ENCODE data around the gene TMEM30B.

The TMEM30B gene

GRCh38 chr14:61260939-61261776 lies 20.0 kb downstream of the TMEM30B start:
- ChIA-PET CTCF (interaction anchor here (0.9 to 3.8 kb wide), 7 partner anchors 8 to 636 kb away, joined by 3 to 19 read pairs (median 4); no protein-coding TSS in a partner anchor), POLR2A (no interaction called here)
- DNase-seq (ENCODE audit: low read depth, low spot score): no peak
- TF ChIP-seq, protein P1, sequence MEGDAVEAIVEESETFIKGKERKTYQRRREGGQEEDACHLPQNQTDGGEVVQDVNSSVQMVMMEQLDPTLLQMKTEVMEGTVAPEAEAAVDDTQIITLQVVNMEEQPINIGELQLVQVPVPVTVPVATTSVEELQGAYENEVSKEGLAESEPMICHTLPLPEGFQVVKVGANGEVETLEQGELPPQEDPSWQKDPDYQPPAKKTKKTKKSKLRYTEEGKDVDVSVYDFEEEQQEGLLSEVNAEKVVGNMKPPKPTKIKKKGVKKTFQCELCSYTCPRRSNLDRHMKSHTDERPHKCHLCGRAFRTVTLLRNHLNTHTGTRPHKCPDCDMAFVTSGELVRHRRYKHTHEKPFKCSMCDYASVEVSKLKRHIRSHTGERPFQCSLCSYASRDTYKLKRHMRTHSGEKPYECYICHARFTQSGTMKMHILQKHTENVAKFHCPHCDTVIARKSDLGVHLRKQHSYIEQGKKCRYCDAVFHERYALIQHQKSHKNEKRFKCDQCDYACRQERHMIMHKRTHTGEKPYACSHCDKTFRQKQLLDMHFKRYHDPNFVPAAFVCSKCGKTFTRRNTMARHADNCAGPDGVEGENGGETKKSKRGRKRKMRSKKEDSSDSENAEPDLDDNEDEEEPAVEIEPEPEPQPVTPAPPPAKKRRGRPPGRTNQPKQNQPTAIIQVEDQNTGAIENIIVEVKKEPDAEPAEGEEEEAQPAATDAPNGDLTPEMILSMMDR (IDR thresholded peaks at IDR 0.05; ENCODE audit: insufficient read depth, low read length, missing control alignments): no peak
- H3K4me3 ChIP-seq (ENCODE audit: low read depth, low read length): no peak overlapping the region

DNA sequence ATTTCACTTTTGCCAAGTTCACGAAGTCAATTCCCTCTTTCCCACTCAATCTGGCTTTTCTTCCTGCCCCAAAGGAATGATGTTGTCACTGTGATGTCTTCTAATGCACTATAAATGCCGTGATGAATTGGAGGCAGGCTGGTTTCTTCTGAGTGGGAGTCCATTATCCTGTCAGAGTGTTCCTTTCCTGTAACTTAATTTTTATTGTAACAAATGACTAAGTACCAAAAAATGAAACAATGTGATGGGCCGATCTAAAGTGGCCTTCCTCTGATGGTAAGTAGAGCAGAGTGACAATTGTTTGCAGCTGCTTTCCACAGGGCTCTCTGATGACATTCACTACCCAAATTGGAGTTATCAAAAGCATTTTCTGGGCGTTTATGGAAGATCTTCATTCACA lies 22.2 kb downstream of the TMEM30B start:
- no peak overlapping the region for H3K4me3 ChIP-seq (ENCODE audit: low read depth, low read length)
- TF ChIP-seq, protein P1 (IDR thresholded peaks at IDR 0.05; ENCODE audit: insufficient read depth, low read length, missing control alignments): no peak
- ChIA-PET CTCF (interaction anchor here (0.9 to 11.4 kb wide), 6 partner anchors 9 to 909 kb away, joined by 3 to 122 read pairs (median 3); no protein-coding TSS in a partner anchor), POLR2A (no interaction called here)
- no peak for DNase-seq (ENCODE audit: low read depth, low spot score)

GRCh38 chr14:61257469-61258057 lies 23.6 kb downstream of the TMEM30B start:
- no peak for DNase-seq (ENCODE audit: low read depth, low spot score)

GRCh38 chr14:61256826-61257468 lies 24.2 kb downstream of the TMEM30B start:
- TF ChIP-seq, protein P1 (IDR thresholded peaks at IDR 0.05; ENCODE audit: insufficient read depth, low read length, missing control alignments): no peak
- no peak overlapping the region for H3K4me3 ChIP-seq (ENCODE audit: low read depth, low read length)
- ChIA-PET CTCF (interaction anchor here (0.7 to 11.4 kb wide), 5 partner anchors 12 to 650 kb away, joined by 3 to 122 read pairs (median 3); no protein-coding TSS in a partner anchor), POLR2A (no interaction called here)
- DNase-seq (ENCODE audit: low read depth, low spot score): no peak

More at GRCh38 chr14:61257469-61258057, 23.6 kb downstream of the TMEM30B start:
- TF ChIP-seq, protein P1 (IDR thresholded peaks at IDR 0.05; ENCODE audit: insufficient read depth, low read length, missing control alignments): no peak
- ChIA-PET CTCF (interaction anchor here (0.7 to 11.4 kb wide), 5 partner anchors 7 to 651 kb away, joined by 3 to 122 read pairs (median 3); no protein-coding TSS in a partner anchor), POLR2A (no interaction called here)
- no peak overlapping the region for H3K4me3 ChIP-seq (ENCODE audit: low read depth, low read length)

DNA sequence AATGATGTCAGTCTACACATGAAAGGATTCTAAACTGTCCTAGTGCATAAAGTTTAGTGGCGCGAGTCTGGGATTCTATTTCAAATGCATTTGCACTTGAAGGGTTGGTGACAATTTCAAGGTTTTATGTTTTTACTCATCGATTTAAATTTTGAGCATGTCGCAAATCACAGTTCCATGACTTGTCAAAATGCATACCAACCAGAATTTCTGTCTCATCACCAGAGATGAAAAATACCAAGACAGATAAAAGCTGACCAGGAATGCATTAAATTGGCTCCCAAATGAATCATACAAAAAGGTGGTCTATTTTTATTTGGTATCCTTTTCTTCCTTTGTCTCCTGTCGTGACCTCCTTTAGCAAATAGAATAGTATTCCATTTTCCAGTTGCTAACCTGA lies 25.2 kb downstream of the TMEM30B start:
- ChIA-PET CTCF (interaction anchor here (2.0 to 11.4 kb wide), 2 partner anchors 13 to 631 kb away, joined by 10 to 122 read pairs; no protein-coding TSS in a partner anchor), POLR2A (no interaction called here)
- H3K4me3 ChIP-seq (ENCODE audit: low read depth, low read length): no peak overlapping the region
- TF ChIP-seq, protein P1 (IDR thresholded peaks at IDR 0.05; ENCODE audit: insufficient read depth, low read length, missing control alignments): no peak
- no peak for DNase-seq (ENCODE audit: low read depth, low spot score)
